PC-3 (cell line): ENCODE data around the gene AGTRAP. TPM values are rescaled to one million over a fixed set of nuclear protein-coding genes. Genes with fewer than 3 reads are reported as not detected.

Experiments used
- ATAC-seq: fragments of 200-7000 bp; cut with Tn5 transposase; 2 replicates; pipeline ENCODE4 v1.9.1; 2020; ENCODE audit warnings: mild to moderate bottlenecking, moderate library complexity
- BruUV-seq: library from RNA; stranded (reverse); fragments of 400-500 nt; replicated peaks from 2 replicates; lab custom pipeline; 2021; lab: Mats Ljungman, UMichigan
- CTCF ChIA-PET: fragments of 300-600 bp; sonication (Branson Sonifier 250); formaldehyde crosslinking; loops from one replicate; lab custom pipeline; 2022; ENCODE audit warnings: antibody characterized with exemption; lab: Charles Lee
- POLR2A ChIA-PET: fragments of 300-600 bp; sonication (Branson Sonifier 250); formaldehyde crosslinking; loops from one replicate; lab custom pipeline; 2022; ENCODE audit warnings: antibody characterized with exemption; ENCODE audit not compliant: unreplicated experiment; lab: Charles Lee
- DNase-seq: peaks from one replicate; pipeline ENCODE4 v3.0.0-alpha.2; 2015
- H2AFZ ChIP-seq: fragments of 300-600 bp; sonication (generic); 2 replicates; pipeline ENCODE4 v1.6.0; 2016; ENCODE audit warnings: antibody characterized with exemption, low read length
- H3F3A ChIP-seq: fragments of 300-600 bp; sonication (generic); one replicate; pipeline ENCODE4 v1.6.0; 2017; ENCODE audit warnings: antibody characterized with exemption, low read length, control low read depth, mild to moderate bottlenecking; ENCODE audit not compliant: unreplicated experiment
- H3K27ac ChIP-seq: fragments of 300-600 bp; sonication (generic); 2 replicates; pipeline ENCODE4 v1.5.1; 2016; ENCODE audit warnings: mild to moderate bottlenecking, low read length
- H3K27me3 ChIP-seq: fragments of 300-600 bp; sonication (generic); 2 replicates; pipeline ENCODE4 v1.6.1; 2016; ENCODE audit warnings: low read length, mixed read lengths
- H3K36me3 ChIP-seq: fragments of 300-600 bp; sonication (generic); 2 replicates; pipeline ENCODE4 v1.6.1; 2016; ENCODE audit warnings: low read depth, mixed run types, low read length, mixed read lengths
- H3K4me1 ChIP-seq: fragments of 300-600 bp; sonication (generic); 2 replicates; pipeline ENCODE4 v1.5.1; 2016; ENCODE audit warnings: low read length; ENCODE audit not compliant: insufficient read depth
- H3K4me2 ChIP-seq: fragments of 300-600 bp; sonication (generic); 2 replicates; pipeline ENCODE4 v1.6.0; 2016; ENCODE audit warnings: low read length
- H3K4me3 ChIP-seq: fragments of 300-600 bp; sonication (generic); 2 replicates; pipeline ENCODE4 v1.5.1; 2016; ENCODE audit warnings: mild to moderate bottlenecking, low read length, mixed read lengths
- H3K79me2 ChIP-seq: fragments of 300-600 bp; sonication (generic); 2 replicates; pipeline ENCODE4 v1.6.1; 2017; ENCODE audit warnings: low read length, mixed read lengths
- H3K9ac ChIP-seq: fragments of 300-600 bp; sonication (generic); 2 replicates; pipeline ENCODE4 v1.6.0; 2016; ENCODE audit warnings: mild to moderate bottlenecking, low read length
- H3K9me2 ChIP-seq: fragments of 300-600 bp; sonication (generic); replicated peaks from 2 replicates; pipeline ENCODE4 v1.6.1; 2016; ENCODE audit warnings: mixed run types, low read length, mixed read lengths
- H3K9me3 ChIP-seq: fragments of 300-600 bp; sonication (generic); 2 replicates; pipeline ENCODE4 v1.6.1; 2016; ENCODE audit warnings: low read length, mixed read lengths
- H4K20me1 ChIP-seq: fragments of 300-600 bp; sonication (generic); 2 replicates; pipeline ENCODE4 v1.6.1; 2016; ENCODE audit warnings: low read length, mixed read lengths
- CTCF ChIP-seq: fragments of 300-600 bp; sonication (generic); conservative IDR thresholded peaks from 2 replicates; pipeline ENCODE4 v1.5.1; 2017; ENCODE audit warnings: antibody characterized with exemption, low read depth, mild to moderate bottlenecking, low read length
- EZH2 ChIP-seq: fragments of 300-600 bp; sonication (generic); IDR thresholded peaks from one replicate; pipeline ENCODE4 v1.6.1; 2017; ENCODE audit warnings: antibody characterized with exemption, mild to moderate bottlenecking, low read length; ENCODE audit not compliant: unreplicated experiment
- EZH2phosphoT487 ChIP-seq: fragments of 300-600 bp; sonication (generic); IDR thresholded peaks from 2 replicates; pipeline ENCODE4 v1.6.1; 2018; ENCODE audit warnings: mild to moderate bottlenecking, antibody characterized with exemption, low read length, borderline replicate concordance
- intact Hi-C: fragments of 100-400 bp; cut with micrococcal nuclease; formaldehyde crosslinking; loops from 2 replicates; pipeline ENCODE4 v1.9.0; 2023
- total RNA-seq: library from RNA; depleted of rRNA; stranded (reverse); fragments of >200 nt; gene quantifications from 2 replicates; pipeline ENCODE4 v1.2.3, GENCODE V29; 2014

Gene AGTRAP
- total RNA-seq, 1 experiment from 2014 or later: 73.5 TPM

GRCh38 chr1:11738096-11738495 is 2.2 kb downstream of the AGTRAP start:
- Histone ChIP-seq H3K9me3 (no peaks in the 10 kb centered on the region), H3K79me2 (peaks cover 5% of the 10 kb centered on the region), H3K9ac (no peak overlapping the region), H3K4me2 (no peak overlapping the region), H3K4me1 (peaks cover 9% of the 10 kb centered on the region), H3K27ac (no peak overlapping the region), H3K36me3 (no peaks in the 10 kb centered on the region), H4K20me1 (no peaks in the 10 kb centered on the region), H3K9me2 (no peaks in the 10 kb centered on the region), H3F3A (no peaks in the 10 kb centered on the region), H3K4me3 (no peak overlapping the region), H3K27me3 (no peaks in the 10 kb centered on the region), H2AFZ (no peak overlapping the region)
- TF ChIP-seq EZH2phosphoT487: no peak
- TF ChIP-seq EZH2: no peak
- no peak for TF ChIP-seq CTCF
- intact Hi-C loops: loop anchor here (5.0 kb wide), 1 partner anchor 69 kb away; the partner anchor contains the start of genes CLCN6 and MTHFR
- no peak for DNase-seq
- ChIA-PET CTCF (no interaction called here), POLR2A (no interaction called here)
- no peak for ATAC-seq
- no TSS peak for BruUV-seq

- Histone ChIP-seq H3K79me2 (peaks cover 5% of the 10 kb centered on the region), H3K4me3 (no peak overlapping the region), H3K9me3 (no peaks in the 10 kb centered on the region), H3F3A (no peaks in the 10 kb centered on the region), H2AFZ (no peak overlapping the region), H4K20me1 (no peaks in the 10 kb centered on the region), H3K4me1 (peaks cover 9% of the 10 kb centered on the region), H3K27ac (no peak overlapping the region), H3K4me2 (no peak overlapping the region), H3K9me2 (no peaks in the 10 kb centered on the region), H3K9ac (no peak overlapping the region), H3K36me3 (no peaks in the 10 kb centered on the region), H3K27me3 (no peaks in the 10 kb centered on the region)
- ChIA-PET CTCF (no interaction called here), POLR2A (no interaction called here)
- BruUV-seq: no TSS peak
- intact Hi-C loops: loop anchor here (5.0 kb wide), 1 partner anchor 69 kb away; the partner anchor contains the start of genes CLCN6 and MTHFR
- no peak for ATAC-seq
- DNase-seq: no peak
- TF ChIP-seq EZH2: no peak
- no peak for TF ChIP-seq EZH2phosphoT487
- TF ChIP-seq CTCF: no peak
These were observed 2.8 kb downstream of the AGTRAP start for GRCh38 chr1:11738783-11739182.

- no TSS peak for BruUV-seq
- H3K27me3 ChIP-seq: no peaks in the 10 kb centered on the region
- H2AFZ ChIP-seq: no peak overlapping the region
- H3K9ac ChIP-seq: no peak overlapping the region
- H3K4me1 ChIP-seq: peaks cover 11% of the 10 kb centered on the region
- intact Hi-C loops: no loop called here
- no peaks in the 10 kb centered on the region for H3K9me3 ChIP-seq
- no peak for TF ChIP-seq CTCF
- no peak for TF ChIP-seq EZH2
- no peak for TF ChIP-seq EZH2phosphoT487
- DNase-seq (no peak), ATAC-seq (no peak)
- no peak overlapping the region for H3K4me2 ChIP-seq
- H3K9me2 ChIP-seq: no peaks in the 10 kb centered on the region
- CTCF ChIA-PET: no interaction called here
- POLR2A ChIA-PET: no interaction called here
- H3K4me3 ChIP-seq: no peak overlapping the region
- no peaks in the 10 kb centered on the region for H3K36me3 ChIP-seq
- H4K20me1 ChIP-seq: no peaks in the 10 kb centered on the region
- H3K79me2 ChIP-seq: peaks cover 5% of the 10 kb centered on the region
- no peak overlapping the region for H3K27ac ChIP-seq
- H3F3A ChIP-seq: no peaks in the 10 kb centered on the region
These were observed 4.6 kb downstream of the AGTRAP start for GRCh38 chr1:11740258-11741192.
